GM23338 (cell line): ENCODE results near the gene TRIM31. TPM values are rescaled to one million over a fixed set of nuclear protein-coding genes. Genes with fewer than 3 reads are reported as not detected.

ENCODE experiments used
- ATAC-seq: fragments of 200-7000 bp; cut with Tn5 transposase; 3 replicates; pipeline ENCODE4 v1.9.1; 2020
- DNase-seq: peaks from one replicate; pipeline ENCODE4 v3.0.0-alpha.2; 2015; ENCODE audit warnings: low spot score
- H2AFZ ChIP-seq: fragments of 200-600 bp; sonication (generic); 2 replicates; pipeline ENCODE4 v1.8.0; 2016; ENCODE audit warnings: antibody characterized with exemption, mild to moderate bottlenecking, moderate library complexity
- H3F3A ChIP-seq: fragments of 200-600 bp; sonication (generic); replicated peaks from 2 replicates; pipeline ENCODE4 v1.8.0; 2017; ENCODE audit warnings: antibody characterized with exemption, mixed run types, low read depth
- H3K27ac ChIP-seq: fragments of 200-600 bp; sonication (generic); 2 replicates; pipeline ENCODE4 v1.6.1; 2016; ENCODE audit warnings: low read depth
- H3K27me3 ChIP-seq: fragments of 200-600 bp; sonication (generic); 2 replicates; pipeline ENCODE4 v1.8.0; 2016; ENCODE audit warnings: mild to moderate bottlenecking, mixed run types, moderate library complexity; ENCODE audit not compliant: insufficient read depth
- H3K36me3 ChIP-seq: fragments of 200-600 bp; sonication (generic); 2 replicates; pipeline ENCODE4 v1.8.0; 2016; ENCODE audit warnings: mild to moderate bottlenecking; ENCODE audit not compliant: insufficient read depth
- H3K4me1 ChIP-seq: fragments of 200-600 bp; sonication (generic); 2 replicates; pipeline ENCODE4 v1.8.0; 2016; ENCODE audit warnings: mild to moderate bottlenecking, moderate library complexity; ENCODE audit not compliant: insufficient read depth
- H3K4me2 ChIP-seq: fragments of 200-600 bp; sonication (generic); 2 replicates; pipeline ENCODE4 v1.7.1; 2017; ENCODE audit warnings: mixed run types
- H3K4me3 ChIP-seq: fragments of 200-600 bp; sonication (generic); 2 replicates; pipeline ENCODE4 v1.6.1; 2016; ENCODE audit warnings: mixed run types
- H3K79me2 ChIP-seq: fragments of 200-600 bp; sonication (generic); replicated peaks from 2 replicates; pipeline ENCODE4 v1.8.0; 2017; ENCODE audit warnings: mild to moderate bottlenecking; ENCODE audit not compliant: insufficient read depth
- H3K9me2 ChIP-seq: fragments of 200-600 bp; sonication (generic); 2 replicates; pipeline ENCODE4 v1.8.0; 2017; ENCODE audit not compliant: insufficient read depth
- H4K20me1 ChIP-seq: fragments of 200-600 bp; sonication (generic); replicated peaks from 2 replicates; pipeline ENCODE4 v1.8.0; 2017; ENCODE audit warnings: mild to moderate bottlenecking; ENCODE audit not compliant: insufficient read depth
- H3K27ac Mint-ChIP-seq: 2 replicates; pipeline ENCODE4 v1.8.0; 2020; ENCODE audit warnings: inconsistent platforms, mild to moderate bottlenecking, moderate library complexity, mixed read lengths
- H3K27me3 Mint-ChIP-seq: 3 replicates; pipeline ENCODE4 v1.8.0; 2022; ENCODE audit warnings: low read depth, mild to moderate bottlenecking, moderate library complexity, mixed read lengths, inconsistent platforms; ENCODE audit not compliant: insufficient read depth, poor library complexity
- H3K36me3 Mint-ChIP-seq: 3 replicates; pipeline ENCODE4 v1.8.0; 2021; ENCODE audit warnings: low read depth, mild to moderate bottlenecking, inconsistent platforms, moderate library complexity, mixed read lengths
- H3K4me1 Mint-ChIP-seq: 3 replicates; pipeline ENCODE4 v1.8.0; 2020; ENCODE audit warnings: mild to moderate bottlenecking, inconsistent platforms, mixed read lengths
- H3K4me3 Mint-ChIP-seq: 3 replicates; pipeline ENCODE4 v1.8.0; 2021; ENCODE audit warnings: moderate library complexity, mild to moderate bottlenecking, inconsistent platforms, mixed read lengths
- H3K9me3 Mint-ChIP-seq: 3 replicates; pipeline ENCODE4 v1.8.0; 2020; ENCODE audit warnings: moderate library complexity, mild to moderate bottlenecking, inconsistent platforms, mixed read lengths
- CREB1 ChIP-seq: fragments of 250-450 bp; sonication (Bioruptor Pico); IDR thresholded peaks from 2 replicates; pipeline ENCODE4 v1.5.0; 2020; ENCODE audit warnings: low read depth, mild to moderate bottlenecking, moderate library complexity
- EZH2 ChIP-seq: fragments of 200-600 bp; sonication (generic); IDR thresholded peaks from one replicate; pipeline ENCODE4 v1.8.0; 2017; ENCODE audit warnings: antibody characterized with exemption, mild to moderate bottlenecking, low read depth; ENCODE audit not compliant: unreplicated experiment
- EZH2phosphoT487 ChIP-seq: fragments of 200-600 bp; sonication (generic); IDR thresholded peaks from one replicate; pipeline ENCODE4 v1.8.1; 2018; ENCODE audit warnings: antibody characterized with exemption; ENCODE audit not compliant: unreplicated experiment
- JUNB ChIP-seq: IDR thresholded peaks from one replicate; pipeline ENCODE4 v1.6.1; 2016; ENCODE audit warnings: antibody characterized with exemption; ENCODE audit not compliant: unreplicated experiment
- NANOG ChIP-seq: IDR thresholded peaks from 2 replicates; pipeline ENCODE4 v1.6.1; 2016; ENCODE audit warnings: antibody characterized with exemption, borderline replicate concordance
- POLR2AphosphoS5 ChIP-seq: IDR thresholded peaks from 2 replicates; pipeline ENCODE4 v1.6.1; 2016; ENCODE audit warnings: antibody characterized with exemption, low read depth
- STAT1 ChIP-seq: IDR thresholded peaks from one replicate; pipeline ENCODE4 v1.6.1; 2016; ENCODE audit warnings: antibody characterized with exemption; ENCODE audit not compliant: unreplicated experiment
- ZNF114 ChIP-seq: fragments of 250-450 bp; sonication (Bioruptor Pico); IDR thresholded peaks from 2 replicates; pipeline ENCODE4 v1.5.0; 2020; ENCODE audit warnings: mild to moderate bottlenecking, moderate library complexity
- ZNF331 ChIP-seq: fragments of 250-450 bp; sonication (Bioruptor Pico); IDR thresholded peaks from 2 replicates; pipeline ENCODE4 v1.5.0; 2020; ENCODE audit warnings: low read depth, mild to moderate bottlenecking, moderate library complexity
- polyA plus RNA-seq: library from polyadenylated mRNA; unstranded; fragments of >200 nt; fragmentation: Nextera tagmentation; extraction: Ambion mirVana; gene quantifications from 2 replicates; pipeline ENCODE4 v1.2.1, GENCODE V29; 2016
- total RNA-seq: library from RNA; depleted of rRNA; stranded (reverse); fragments of >200 nt; shearing (Covaris generic); gene quantifications from 2 replicates; pipeline ENCODE4 v1.2.3, GENCODE V29; 2014
- TF ChIP-seq, protein P1 (sequence below), 2 experiments: fragments of 200-600 bp in 1 of 2; sonication (generic) in 1 of 2; conservative IDR thresholded peaks; 2 replicates each; pipeline versions ENCODE4 v1.5.1 to v1.6.1; 2016 to 2017; ENCODE audit warnings: antibody characterized with exemption in 2 of 2, low read depth in 2 of 2, mild to moderate bottlenecking in 2 of 2, moderate library complexity in 1 of 2
- TF ChIP-seq, protein P2 (sequence below): IDR thresholded peaks from one replicate; pipeline ENCODE4 v1.6.1; 2018; ENCODE audit warnings: antibody characterized with exemption; ENCODE audit not compliant: unreplicated experiment
- TF ChIP-seq, protein P3 (sequence below): fragments of 250-450 bp; sonication (Bioruptor Pico); IDR thresholded peaks from 2 replicates; pipeline ENCODE4 v1.5.0; 2020; ENCODE audit warnings: mild to moderate bottlenecking, moderate library complexity
- TF ChIP-seq, protein P4 (sequence below): IDR thresholded peaks from 2 replicates; pipeline ENCODE4 v1.6.1; 2016; ENCODE audit warnings: antibody characterized with exemption

The TRIM31 gene
- total and polyA plus RNA-seq, 2 experiments from 2014 or later: 0.26 TPM; not detected in 1

DNA sequence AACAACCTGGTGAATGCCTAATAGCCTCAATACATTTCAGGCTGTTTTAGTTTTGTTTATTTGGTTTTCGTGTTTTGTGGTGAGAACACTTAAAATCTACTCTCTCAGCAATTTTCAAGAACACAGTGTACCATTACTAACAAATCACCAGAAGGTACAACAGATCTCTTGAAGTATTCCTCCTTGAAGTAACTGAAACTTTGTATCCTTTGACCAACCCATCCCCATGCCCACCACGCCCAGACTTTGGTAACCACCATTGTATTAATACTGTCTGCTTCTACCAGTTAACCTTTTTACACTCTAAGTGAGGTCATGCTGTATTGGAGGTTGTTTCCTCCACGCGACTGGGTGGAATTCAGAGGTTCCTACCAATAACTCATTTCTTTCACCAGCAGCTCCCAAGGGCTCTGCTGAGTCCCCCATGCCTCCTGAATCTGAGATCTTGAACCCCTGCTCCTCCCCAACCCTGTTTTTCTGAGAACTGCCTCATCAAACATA, 17.3 kb upstream of the TRIM31 start:
- ATAC-seq (no peak), DNase-seq (no peak)
- Mint-ChIP-seq H3K27ac (no peak overlapping the region), H3K9me3 (no peaks in the 10 kb centered on the region), H3K4me1 (peaks cover 3% of the 10 kb centered on the region; the same call in 2 of the 3 replicates), H3K36me3 (no peaks in the 10 kb centered on the region), H3K27me3 (peaks cover 56% of the 10 kb centered on the region), H3K4me3 (no peak overlapping the region)
- no peaks in the 10 kb centered on the region for H3F3A ChIP-seq
- no peaks in the 10 kb centered on the region for H3K9me2 ChIP-seq
- H3K4me2 ChIP-seq: no peak overlapping the region
- no peak for TF ChIP-seq EZH2phosphoT487
- TF ChIP-seq, protein P1, sequence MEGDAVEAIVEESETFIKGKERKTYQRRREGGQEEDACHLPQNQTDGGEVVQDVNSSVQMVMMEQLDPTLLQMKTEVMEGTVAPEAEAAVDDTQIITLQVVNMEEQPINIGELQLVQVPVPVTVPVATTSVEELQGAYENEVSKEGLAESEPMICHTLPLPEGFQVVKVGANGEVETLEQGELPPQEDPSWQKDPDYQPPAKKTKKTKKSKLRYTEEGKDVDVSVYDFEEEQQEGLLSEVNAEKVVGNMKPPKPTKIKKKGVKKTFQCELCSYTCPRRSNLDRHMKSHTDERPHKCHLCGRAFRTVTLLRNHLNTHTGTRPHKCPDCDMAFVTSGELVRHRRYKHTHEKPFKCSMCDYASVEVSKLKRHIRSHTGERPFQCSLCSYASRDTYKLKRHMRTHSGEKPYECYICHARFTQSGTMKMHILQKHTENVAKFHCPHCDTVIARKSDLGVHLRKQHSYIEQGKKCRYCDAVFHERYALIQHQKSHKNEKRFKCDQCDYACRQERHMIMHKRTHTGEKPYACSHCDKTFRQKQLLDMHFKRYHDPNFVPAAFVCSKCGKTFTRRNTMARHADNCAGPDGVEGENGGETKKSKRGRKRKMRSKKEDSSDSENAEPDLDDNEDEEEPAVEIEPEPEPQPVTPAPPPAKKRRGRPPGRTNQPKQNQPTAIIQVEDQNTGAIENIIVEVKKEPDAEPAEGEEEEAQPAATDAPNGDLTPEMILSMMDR (conservative IDR thresholded peaks at IDR 0.05; ENCODE audit: low read depth in 2 of 2): no peak
- no peak for TF ChIP-seq NANOG
- TF ChIP-seq, protein P2, sequence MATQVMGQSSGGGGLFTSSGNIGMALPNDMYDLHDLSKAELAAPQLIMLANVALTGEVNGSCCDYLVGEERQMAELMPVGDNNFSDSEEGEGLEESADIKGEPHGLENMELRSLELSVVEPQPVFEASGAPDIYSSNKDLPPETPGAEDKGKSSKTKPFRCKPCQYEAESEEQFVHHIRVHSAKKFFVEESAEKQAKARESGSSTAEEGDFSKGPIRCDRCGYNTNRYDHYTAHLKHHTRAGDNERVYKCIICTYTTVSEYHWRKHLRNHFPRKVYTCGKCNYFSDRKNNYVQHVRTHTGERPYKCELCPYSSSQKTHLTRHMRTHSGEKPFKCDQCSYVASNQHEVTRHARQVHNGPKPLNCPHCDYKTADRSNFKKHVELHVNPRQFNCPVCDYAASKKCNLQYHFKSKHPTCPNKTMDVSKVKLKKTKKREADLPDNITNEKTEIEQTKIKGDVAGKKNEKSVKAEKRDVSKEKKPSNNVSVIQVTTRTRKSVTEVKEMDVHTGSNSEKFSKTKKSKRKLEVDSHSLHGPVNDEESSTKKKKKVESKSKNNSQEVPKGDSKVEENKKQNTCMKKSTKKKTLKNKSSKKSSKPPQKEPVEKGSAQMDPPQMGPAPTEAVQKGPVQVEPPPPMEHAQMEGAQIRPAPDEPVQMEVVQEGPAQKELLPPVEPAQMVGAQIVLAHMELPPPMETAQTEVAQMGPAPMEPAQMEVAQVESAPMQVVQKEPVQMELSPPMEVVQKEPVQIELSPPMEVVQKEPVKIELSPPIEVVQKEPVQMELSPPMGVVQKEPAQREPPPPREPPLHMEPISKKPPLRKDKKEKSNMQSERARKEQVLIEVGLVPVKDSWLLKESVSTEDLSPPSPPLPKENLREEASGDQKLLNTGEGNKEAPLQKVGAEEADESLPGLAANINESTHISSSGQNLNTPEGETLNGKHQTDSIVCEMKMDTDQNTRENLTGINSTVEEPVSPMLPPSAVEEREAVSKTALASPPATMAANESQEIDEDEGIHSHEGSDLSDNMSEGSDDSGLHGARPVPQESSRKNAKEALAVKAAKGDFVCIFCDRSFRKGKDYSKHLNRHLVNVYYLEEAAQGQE: no peak
- TF ChIP-seq ZNF331 (CRISPR knock-in tag): no peak
- TF ChIP-seq EZH2: no peak
- no peak for TF ChIP-seq JUNB
- TF ChIP-seq, protein P3, sequence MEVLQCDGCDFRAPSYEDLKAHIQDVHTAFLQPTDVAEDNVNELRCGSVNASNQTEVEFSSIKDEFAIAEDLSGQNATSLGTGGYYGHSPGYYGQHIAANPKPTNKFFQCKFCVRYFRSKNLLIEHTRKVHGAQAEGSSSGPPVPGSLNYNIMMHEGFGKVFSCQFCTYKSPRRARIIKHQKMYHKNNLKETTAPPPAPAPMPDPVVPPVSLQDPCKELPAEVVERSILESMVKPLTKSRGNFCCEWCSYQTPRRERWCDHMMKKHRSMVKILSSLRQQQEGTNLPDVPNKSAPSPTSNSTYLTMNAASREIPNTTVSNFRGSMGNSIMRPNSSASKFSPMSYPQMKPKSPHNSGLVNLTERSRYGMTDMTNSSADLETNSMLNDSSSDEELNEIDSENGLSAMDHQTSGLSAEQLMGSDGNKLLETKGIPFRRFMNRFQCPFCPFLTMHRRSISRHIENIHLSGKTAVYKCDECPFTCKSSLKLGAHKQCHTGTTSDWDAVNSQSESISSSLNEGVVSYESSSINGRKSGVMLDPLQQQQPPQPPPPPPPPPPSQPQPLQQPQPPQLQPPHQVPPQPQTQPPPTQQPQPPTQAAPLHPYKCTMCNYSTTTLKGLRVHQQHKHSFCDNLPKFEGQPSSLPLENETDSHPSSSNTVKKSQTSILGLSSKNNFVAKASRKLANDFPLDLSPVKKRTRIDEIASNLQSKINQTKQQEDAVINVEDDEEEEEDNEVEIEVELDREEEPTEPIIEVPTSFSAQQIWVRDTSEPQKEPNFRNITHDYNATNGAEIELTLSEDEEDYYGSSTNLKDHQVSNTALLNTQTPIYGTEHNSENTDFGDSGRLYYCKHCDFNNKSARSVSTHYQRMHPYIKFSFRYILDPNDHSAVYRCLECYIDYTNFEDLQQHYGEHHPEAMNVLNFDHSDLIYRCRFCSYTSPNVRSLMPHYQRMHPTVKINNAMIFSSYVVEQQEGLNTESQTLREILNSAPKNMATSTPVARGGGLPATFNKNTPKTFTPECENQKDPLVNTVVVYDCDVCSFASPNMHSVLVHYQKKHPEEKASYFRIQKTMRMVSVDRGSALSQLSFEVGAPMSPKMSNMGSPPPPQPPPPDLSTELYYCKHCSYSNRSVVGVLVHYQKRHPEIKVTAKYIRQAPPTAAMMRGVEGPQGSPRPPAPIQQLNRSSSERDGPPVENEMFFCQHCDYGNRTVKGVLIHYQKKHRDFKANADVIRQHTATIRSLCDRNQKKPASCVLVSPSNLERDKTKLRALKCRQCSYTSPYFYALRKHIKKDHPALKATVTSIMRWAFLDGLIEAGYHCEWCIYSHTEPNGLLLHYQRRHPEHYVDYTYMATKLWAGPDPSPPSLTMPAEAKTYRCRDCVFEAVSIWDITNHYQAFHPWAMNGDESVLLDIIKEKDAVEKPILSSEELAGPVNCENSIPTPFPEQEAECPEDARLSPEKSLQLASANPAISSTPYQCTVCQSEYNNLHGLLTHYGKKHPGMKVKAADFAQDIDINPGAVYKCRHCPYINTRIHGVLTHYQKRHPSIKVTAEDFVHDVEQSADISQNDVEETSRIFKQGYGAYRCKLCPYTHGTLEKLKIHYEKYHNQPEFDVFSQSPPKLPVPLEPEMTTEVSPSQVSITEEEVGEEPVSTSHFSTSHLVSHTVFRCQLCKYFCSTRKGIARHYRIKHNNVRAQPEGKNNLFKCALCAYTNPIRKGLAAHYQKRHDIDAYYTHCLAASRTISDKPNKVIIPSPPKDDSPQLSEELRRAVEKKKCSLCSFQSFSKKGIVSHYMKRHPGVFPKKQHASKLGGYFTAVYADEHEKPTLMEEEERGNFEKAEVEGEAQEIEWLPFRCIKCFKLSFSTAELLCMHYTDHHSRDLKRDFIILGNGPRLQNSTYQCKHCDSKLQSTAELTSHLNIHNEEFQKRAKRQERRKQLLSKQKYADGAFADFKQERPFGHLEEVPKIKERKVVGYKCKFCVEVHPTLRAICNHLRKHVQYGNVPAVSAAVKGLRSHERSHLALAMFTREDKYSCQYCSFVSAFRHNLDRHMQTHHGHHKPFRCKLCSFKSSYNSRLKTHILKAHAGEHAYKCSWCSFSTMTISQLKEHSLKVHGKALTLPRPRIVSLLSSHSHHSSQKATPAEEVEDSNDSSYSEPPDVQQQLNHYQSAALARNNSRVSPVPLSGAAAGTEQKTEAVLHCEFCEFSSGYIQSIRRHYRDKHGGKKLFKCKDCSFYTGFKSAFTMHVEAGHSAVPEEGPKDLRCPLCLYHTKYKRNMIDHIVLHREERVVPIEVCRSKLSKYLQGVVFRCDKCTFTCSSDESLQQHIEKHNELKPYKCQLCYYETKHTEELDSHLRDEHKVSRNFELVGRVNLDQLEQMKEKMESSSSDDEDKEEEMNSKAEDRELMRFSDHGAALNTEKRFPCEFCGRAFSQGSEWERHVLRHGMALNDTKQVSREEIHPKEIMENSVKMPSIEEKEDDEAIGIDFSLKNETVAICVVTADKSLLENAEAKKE (CRISPR knock-in tag): no peak
- no peak for TF ChIP-seq POLR2AphosphoS5
- no peak for TF ChIP-seq CREB1 (CRISPR knock-in tag)
- TF ChIP-seq, protein P4, sequence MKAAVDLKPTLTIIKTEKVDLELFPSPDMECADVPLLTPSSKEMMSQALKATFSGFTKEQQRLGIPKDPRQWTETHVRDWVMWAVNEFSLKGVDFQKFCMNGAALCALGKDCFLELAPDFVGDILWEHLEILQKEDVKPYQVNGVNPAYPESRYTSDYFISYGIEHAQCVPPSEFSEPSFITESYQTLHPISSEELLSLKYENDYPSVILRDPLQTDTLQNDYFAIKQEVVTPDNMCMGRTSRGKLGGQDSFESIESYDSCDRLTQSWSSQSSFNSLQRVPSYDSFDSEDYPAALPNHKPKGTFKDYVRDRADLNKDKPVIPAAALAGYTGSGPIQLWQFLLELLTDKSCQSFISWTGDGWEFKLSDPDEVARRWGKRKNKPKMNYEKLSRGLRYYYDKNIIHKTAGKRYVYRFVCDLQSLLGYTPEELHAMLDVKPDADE: no peak
- no peak for TF ChIP-seq ZNF114 (CRISPR knock-in tag)
- no peak for TF ChIP-seq STAT1
- no peaks in the 10 kb centered on the region for H3K36me3 ChIP-seq
- H4K20me1 ChIP-seq: no peaks in the 10 kb centered on the region
- no peak overlapping the region for H3K4me3 ChIP-seq
- no peak overlapping the region for H2AFZ ChIP-seq
- H3K79me2 ChIP-seq: no peaks in the 10 kb centered on the region
- H3K4me1 ChIP-seq: peaks cover 4% of the 10 kb centered on the region; the same call in 1 of the 2 replicates
- peaks cover 77% of the 10 kb centered on the region for H3K27me3 ChIP-seq
- H3K27ac ChIP-seq: no peak overlapping the region
